Endothelial cell (in vitro differentiated cells): ENCODE data around the gene TBPL2. TPM values are rescaled to one million over a fixed set of nuclear protein-coding genes. Genes with fewer than 3 reads are reported as not detected.
A peak's percentile ranks its signal among the peaks of the same experiment; 100 is the strongest.

ENCODE experiments used
- DNase-seq: peaks from one replicate; pipeline ENCODE4 v3.0.0; 2021; ENCODE audit warnings: low spot score
- H3K27ac Mint-ChIP-seq: one replicate; pipeline ENCODE4 v1.8.0; 2021; ENCODE audit warnings: mixed read lengths, inconsistent platforms; ENCODE audit not compliant: unreplicated experiment
- H3K27me3 Mint-ChIP-seq: one replicate; pipeline ENCODE4 v1.8.0; 2021; ENCODE audit warnings: mild to moderate bottlenecking, moderate library complexity, mixed read lengths, inconsistent platforms; ENCODE audit not compliant: unreplicated experiment
- H3K36me3 Mint-ChIP-seq: one replicate; pipeline ENCODE4 v1.8.0; 2021; ENCODE audit warnings: mild to moderate bottlenecking, low read depth, mixed read lengths, inconsistent platforms; ENCODE audit not compliant: unreplicated experiment
- H3K4me1 Mint-ChIP-seq: one replicate; pipeline ENCODE4 v1.8.0; 2021; ENCODE audit warnings: mild to moderate bottlenecking, mixed read lengths, inconsistent platforms; ENCODE audit not compliant: unreplicated experiment
- H3K4me3 Mint-ChIP-seq: one replicate; pipeline ENCODE4 v1.8.0; 2021; ENCODE audit warnings: mild to moderate bottlenecking, mixed read lengths, inconsistent platforms; ENCODE audit not compliant: unreplicated experiment
- H3K9me3 Mint-ChIP-seq: one replicate; pipeline ENCODE4 v1.8.0; 2021; ENCODE audit warnings: mixed read lengths, inconsistent platforms; ENCODE audit not compliant: unreplicated experiment
- total RNA-seq: library from RNA; stranded (reverse); fragmentation: NEBNext Ultra II Directional; extraction: Animal tissue kit (Norgen Biotek cat#: 25700); gene quantifications from one replicate; pipeline ENCODE4 v1.2.1, GENCODE V29; 2021; ENCODE audit not compliant: unreplicated experiment
- TF ChIP-seq, protein P1 (sequence below): fragments of 200-600 bp; sonication (generic); IDR thresholded peaks from one replicate; pipeline ENCODE4 v1.5.0; 2021; ENCODE audit warnings: antibody characterized with exemption; ENCODE audit not compliant: unreplicated experiment

Gene TBPL2
- total RNA-seq, 1 donor from 2014 or later, result not detected

DNA sequence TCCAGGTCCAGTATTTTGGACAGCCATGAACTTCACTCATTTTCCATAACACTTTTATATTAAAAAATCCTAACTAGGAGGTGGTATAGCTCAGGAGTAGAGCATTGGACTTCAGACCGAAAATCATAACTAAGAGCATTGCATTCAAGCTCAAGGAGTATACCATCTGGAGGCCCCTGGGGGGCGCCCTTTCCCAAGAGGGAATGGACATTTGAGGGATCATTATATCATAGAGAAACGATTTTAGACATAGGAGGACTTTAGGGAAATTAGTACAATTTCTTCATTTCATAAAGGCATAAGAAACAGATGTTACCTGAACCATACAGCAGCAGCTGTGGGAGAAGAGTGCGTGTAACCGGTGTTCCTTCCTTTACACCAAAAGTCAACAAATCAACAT, 23.6 kb downstream of the TBPL2 start:
- Mint-ChIP-seq H3K4me1 (peaks cover 4% of the 10 kb centered on the region), H3K27me3 (no peaks in the 10 kb centered on the region), H3K27ac (no peak overlapping the region), H3K4me3 (no peak overlapping the region), H3K9me3 (no peaks in the 10 kb centered on the region), H3K36me3 (no peaks in the 10 kb centered on the region)
- TF ChIP-seq, protein P1, sequence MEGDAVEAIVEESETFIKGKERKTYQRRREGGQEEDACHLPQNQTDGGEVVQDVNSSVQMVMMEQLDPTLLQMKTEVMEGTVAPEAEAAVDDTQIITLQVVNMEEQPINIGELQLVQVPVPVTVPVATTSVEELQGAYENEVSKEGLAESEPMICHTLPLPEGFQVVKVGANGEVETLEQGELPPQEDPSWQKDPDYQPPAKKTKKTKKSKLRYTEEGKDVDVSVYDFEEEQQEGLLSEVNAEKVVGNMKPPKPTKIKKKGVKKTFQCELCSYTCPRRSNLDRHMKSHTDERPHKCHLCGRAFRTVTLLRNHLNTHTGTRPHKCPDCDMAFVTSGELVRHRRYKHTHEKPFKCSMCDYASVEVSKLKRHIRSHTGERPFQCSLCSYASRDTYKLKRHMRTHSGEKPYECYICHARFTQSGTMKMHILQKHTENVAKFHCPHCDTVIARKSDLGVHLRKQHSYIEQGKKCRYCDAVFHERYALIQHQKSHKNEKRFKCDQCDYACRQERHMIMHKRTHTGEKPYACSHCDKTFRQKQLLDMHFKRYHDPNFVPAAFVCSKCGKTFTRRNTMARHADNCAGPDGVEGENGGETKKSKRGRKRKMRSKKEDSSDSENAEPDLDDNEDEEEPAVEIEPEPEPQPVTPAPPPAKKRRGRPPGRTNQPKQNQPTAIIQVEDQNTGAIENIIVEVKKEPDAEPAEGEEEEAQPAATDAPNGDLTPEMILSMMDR, result peak; percentile 68
- peak; percentile 47 for DNase-seq

DNA sequence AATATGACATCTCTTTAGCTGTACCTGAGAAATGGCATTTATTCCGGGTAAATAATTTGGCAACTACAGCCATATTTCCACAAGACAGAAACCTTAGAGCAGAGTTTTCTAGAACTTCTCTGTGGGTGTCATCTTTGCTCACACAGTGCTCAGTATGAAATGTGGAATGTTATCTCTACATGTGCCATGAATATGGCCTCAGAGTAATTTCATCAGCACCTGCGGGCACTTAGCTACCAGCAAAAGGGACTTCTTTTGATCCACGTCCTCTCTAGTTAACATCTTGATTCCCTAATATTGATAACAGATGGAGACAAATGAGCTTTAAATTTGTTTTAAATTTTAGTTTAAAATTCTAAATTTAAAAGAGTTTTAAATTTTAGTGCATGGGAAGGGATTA, 25.9 kb downstream of the TBPL2 start:
- Mint-ChIP-seq H3K4me3 (no peak overlapping the region), H3K4me1 (peaks cover 4% of the 10 kb centered on the region), H3K9me3 (no peaks in the 10 kb centered on the region), H3K27ac (no peak overlapping the region), H3K36me3 (no peaks in the 10 kb centered on the region), H3K27me3 (no peaks in the 10 kb centered on the region)
- TF ChIP-seq, protein P1, result no peak
- no peak for DNase-seq

DNA sequence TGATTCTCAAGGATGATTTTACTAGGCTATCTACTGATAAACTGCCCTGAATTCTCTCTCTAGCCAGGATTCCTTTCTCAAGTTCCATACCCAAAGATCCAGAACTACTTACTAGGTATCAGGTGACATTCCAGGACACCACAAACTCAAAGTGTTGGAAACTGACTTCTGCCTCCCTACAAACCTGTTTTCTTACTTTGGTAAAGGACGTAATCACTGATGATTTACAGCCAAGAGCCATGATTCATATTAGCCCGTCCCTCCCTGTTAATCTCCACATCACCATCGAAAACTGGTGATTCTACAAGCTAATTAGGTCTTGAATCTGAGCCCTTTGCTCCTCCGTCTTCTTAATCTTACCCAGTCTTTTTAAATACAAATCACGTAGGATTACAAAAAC, 27.7 kb downstream of the TBPL2 start:
- no peak for DNase-seq
- peak overlapping the region; percentile 92 for H3K4me3 Mint-ChIP-seq
- TF ChIP-seq, protein P1, result no peak
- no peaks in the 10 kb centered on the region for H3K27me3 Mint-ChIP-seq
- peak overlapping the region; percentile 39 for H3K27ac Mint-ChIP-seq
- H3K4me1 Mint-ChIP-seq, result peaks cover 4% of the 10 kb centered on the region
- H3K36me3 Mint-ChIP-seq, result no peaks in the 10 kb centered on the region
- H3K9me3 Mint-ChIP-seq, result no peaks in the 10 kb centered on the region

DNA sequence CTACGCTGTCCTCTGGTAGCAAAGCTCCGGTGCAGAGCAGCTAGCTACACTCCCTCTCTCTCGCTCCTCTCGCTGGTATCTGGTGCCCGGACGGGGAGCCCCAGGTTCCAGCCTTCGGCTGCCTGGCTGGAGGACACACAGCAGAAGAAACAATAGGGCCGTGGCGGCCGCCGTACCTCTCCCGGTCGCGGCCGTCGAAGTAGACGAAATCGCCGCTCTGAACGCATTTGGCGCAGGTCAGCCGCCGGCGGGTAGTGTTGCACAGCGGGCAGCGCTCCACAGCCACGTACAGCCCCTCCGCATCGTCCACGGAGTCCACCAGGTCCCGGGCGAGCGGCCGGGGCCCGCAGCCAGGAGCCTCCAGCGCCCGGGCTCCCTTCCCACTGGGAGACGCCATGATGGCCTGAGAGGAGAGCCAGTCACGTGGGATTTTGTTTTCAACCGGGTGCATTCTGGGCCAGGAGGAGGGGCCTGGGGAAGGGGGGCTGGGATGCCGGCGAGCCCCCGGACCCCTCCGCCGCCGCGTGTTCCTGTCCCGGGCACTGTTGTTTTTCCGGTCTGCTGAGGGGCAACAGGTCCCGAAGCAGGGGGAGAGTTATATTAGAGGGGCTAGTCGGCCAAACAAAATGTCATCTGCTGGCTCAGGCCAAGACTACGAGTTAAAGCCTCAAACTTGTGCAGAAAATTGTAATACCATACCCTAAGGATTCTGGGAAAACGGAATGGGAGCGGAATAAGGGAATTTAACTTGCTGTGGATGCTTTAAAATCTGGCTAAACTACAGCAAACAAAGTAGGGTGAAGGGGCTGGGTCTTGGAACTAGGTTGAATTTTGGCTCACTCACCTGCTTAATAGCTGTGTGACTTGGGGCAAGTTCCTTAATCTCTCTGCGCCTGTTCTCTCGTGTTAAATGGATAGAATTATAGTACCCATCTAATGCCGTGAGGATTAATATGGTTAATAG, 28.7 kb downstream of the TBPL2 start, which contains the start of gene ATG14:
Gene ATG14 (minus strand): TSS at position 405 of the 964 bp plus-strand sequence. CDS start 8 bp downstream, at position 397.
- TF ChIP-seq, protein P1, result no peak
- H3K9me3 Mint-ChIP-seq, result no peaks in the 10 kb centered on the region
- no peaks in the 10 kb centered on the region for H3K27me3 Mint-ChIP-seq
- peak; percentile 89 for DNase-seq
- peak within 1 kb of the TSS; percentile 97 for H3K27ac Mint-ChIP-seq
- H3K4me3 Mint-ChIP-seq, result peak within 1 kb of the TSS; percentile 93
- H3K36me3 Mint-ChIP-seq, result no peaks in the 10 kb centered on the region
- H3K4me1 Mint-ChIP-seq, result peaks cover 4% of the 10 kb centered on the region

DNA sequence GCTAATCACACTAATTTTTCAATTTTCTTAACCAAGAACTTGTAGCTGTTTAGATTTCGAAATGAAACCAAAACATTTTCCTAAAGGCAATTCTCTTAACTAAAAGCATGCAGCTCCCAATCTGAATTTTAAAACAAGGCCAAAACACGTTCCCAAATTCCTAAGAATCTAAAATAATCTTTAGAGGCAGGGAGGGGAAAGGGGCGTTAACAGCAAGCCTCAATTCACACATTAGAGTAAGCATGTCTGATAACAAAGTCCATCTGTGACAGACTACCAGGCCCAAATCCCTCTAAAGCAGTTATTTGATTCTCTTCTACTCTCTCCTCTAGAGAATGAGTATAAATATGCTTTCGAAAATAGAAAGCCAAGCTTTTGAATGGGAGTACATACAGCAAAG, 29.5 kb downstream of the TBPL2 start:
- TF ChIP-seq, protein P1, result no peak
- no peak for DNase-seq
- peak overlapping the region; percentile 93 for H3K4me3 Mint-ChIP-seq
- peaks cover 4% of the 10 kb centered on the region for H3K4me1 Mint-ChIP-seq
- H3K36me3 Mint-ChIP-seq, result no peaks in the 10 kb centered on the region
- H3K27me3 Mint-ChIP-seq, result no peaks in the 10 kb centered on the region
- H3K9me3 Mint-ChIP-seq, result no peaks in the 10 kb centered on the region
- peak overlapping the region; percentile 88 for H3K27ac Mint-ChIP-seq
